ENCODE data around the gene SNX5.
A peak's percentile ranks its signal among the peaks of the same experiment; 100 is the strongest.

Gene SNX5

DNA sequence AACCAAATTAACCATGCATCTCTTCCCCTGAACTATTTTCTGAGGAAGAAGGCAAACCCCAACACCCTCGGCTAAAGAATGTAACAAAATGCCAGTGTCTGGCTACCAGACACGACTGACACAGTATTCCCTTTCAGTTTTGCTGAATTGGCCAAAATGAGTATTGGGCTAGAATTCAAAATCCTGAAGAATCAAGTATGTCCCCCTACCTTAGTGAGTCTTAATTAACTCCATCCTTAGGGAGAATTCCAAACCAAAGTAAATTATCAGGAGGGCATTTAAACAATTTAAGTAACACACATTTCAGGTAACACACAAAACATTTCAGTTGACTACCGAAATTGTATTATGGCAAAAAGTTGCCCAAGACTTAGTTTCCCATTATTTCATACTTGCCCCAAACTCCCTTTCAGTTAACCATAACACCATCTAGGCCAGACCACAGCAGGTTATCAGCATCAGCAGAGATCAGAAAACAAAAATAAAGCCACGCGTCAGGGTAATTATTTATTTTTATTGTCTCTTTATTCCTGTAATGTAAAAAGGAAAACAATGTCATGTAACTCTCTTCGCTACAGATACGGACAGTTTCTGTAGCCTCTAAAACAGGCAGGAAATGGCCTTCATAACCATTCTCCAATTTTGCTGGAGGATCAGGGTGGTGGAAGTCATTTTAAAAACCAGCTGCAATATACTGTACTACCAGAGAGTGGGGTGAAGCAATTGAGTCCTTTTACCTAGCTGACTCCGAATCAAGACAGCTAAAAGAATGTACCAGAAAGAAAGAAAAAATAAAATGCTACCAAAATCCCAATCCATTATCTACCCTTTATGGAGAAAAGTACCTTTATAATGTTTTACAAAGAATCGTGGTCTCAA, 1.9 kb downstream of the SNX5 start:
- DNase-seq (ENCODE audit: low read depth) = no peak

DNA sequence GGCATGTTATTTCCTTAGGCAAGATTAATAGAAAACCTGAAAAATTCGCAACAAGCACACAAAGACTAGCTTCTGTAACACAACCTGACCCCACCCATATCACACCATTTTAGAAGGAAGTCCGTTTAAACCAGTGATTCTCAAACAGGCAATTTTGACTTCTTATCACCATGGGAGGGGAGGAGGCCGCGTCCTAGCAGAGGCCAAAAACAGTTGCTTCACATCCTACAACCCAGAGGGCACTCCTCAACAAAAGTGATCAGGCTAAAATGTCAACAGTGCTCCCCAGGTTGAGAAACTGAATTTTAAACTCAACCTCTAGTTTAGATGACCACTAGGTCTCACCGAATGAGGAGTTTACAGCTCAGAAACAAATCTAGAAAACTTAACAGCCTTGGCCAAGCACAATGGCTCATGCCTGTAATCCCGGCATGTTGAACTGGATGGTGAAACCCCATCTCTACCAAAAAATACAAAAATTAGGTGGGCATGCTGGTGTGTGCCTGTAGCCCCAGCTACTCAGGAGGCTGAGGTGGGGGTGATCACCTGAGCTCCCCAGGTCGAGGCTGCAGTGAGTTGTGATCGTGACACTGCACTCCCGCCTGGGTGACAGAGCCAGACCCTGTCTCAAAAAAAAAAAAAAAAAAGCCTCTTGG, 3.4 kb downstream of the SNX5 start:
- TF ChIP-seq, protein P1, sequence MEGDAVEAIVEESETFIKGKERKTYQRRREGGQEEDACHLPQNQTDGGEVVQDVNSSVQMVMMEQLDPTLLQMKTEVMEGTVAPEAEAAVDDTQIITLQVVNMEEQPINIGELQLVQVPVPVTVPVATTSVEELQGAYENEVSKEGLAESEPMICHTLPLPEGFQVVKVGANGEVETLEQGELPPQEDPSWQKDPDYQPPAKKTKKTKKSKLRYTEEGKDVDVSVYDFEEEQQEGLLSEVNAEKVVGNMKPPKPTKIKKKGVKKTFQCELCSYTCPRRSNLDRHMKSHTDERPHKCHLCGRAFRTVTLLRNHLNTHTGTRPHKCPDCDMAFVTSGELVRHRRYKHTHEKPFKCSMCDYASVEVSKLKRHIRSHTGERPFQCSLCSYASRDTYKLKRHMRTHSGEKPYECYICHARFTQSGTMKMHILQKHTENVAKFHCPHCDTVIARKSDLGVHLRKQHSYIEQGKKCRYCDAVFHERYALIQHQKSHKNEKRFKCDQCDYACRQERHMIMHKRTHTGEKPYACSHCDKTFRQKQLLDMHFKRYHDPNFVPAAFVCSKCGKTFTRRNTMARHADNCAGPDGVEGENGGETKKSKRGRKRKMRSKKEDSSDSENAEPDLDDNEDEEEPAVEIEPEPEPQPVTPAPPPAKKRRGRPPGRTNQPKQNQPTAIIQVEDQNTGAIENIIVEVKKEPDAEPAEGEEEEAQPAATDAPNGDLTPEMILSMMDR (conservative IDR thresholded peaks at IDR 0.05; ENCODE audit: low read depth, low read length) = no peak
- no peak overlapping the region for H3K4me3 ChIP-seq (ENCODE audit: low read length)
- DNase-seq (ENCODE audit: low read depth) = no peak

More for the DNA sequence above, 1.9 kb downstream of the SNX5 start:
- TF ChIP-seq, protein P1 (conservative IDR thresholded peaks at IDR 0.05; ENCODE audit: low read depth, low read length) = peak; percentile 25
- H3K4me3 ChIP-seq (ENCODE audit: low read length) = peak overlapping the region; percentile 96

DNA sequence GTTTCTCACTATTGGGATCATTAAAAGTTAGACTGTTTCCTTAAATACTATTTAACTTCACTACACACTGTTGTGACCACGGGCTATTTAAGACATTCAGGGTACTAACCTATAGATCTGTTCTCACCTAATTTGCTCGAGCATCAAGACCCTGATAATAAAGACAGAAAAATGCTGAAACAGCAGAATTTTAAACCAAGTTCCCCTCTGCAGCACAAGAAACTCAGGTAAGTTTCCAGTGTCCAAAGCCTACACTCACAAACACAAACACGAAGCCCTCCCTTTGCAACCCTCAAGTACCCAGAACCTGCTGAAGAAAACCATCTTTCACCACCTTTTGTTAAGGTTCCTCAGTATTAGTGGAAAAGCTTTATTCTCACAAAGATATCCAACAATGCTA, 4.0 kb downstream of the SNX5 start:
- TF ChIP-seq, protein P1 (conservative IDR thresholded peaks at IDR 0.05; ENCODE audit: low read depth, low read length) = no peak
- no peak overlapping the region for H3K4me3 ChIP-seq (ENCODE audit: low read length)
- no peak for DNase-seq (ENCODE audit: low read depth)

DNA sequence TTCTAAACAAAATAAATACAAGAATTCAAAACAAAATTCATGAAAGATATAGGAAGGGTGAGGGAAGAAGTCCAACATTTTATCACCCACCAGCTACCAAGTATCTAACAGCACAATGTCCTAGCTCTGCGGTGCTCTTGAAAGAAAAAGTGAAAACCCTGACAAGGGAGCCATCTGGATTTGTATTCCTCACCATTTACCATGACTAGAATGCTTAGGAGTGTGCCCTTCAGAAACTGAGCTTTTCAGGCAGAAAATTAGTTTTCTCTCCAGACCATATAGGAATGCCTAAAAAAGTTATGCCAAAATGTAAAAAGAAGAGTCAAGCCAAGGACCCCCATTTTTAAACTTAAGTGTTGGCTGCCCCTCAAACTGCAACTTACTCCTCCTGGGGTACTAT, 4.5 kb downstream of the SNX5 start:
- TF ChIP-seq, protein P1 (conservative IDR thresholded peaks at IDR 0.05; ENCODE audit: low read depth, low read length) = no peak
- DNase-seq (ENCODE audit: low read depth) = no peak
- no peak overlapping the region for H3K4me3 ChIP-seq (ENCODE audit: low read length)

DNA sequence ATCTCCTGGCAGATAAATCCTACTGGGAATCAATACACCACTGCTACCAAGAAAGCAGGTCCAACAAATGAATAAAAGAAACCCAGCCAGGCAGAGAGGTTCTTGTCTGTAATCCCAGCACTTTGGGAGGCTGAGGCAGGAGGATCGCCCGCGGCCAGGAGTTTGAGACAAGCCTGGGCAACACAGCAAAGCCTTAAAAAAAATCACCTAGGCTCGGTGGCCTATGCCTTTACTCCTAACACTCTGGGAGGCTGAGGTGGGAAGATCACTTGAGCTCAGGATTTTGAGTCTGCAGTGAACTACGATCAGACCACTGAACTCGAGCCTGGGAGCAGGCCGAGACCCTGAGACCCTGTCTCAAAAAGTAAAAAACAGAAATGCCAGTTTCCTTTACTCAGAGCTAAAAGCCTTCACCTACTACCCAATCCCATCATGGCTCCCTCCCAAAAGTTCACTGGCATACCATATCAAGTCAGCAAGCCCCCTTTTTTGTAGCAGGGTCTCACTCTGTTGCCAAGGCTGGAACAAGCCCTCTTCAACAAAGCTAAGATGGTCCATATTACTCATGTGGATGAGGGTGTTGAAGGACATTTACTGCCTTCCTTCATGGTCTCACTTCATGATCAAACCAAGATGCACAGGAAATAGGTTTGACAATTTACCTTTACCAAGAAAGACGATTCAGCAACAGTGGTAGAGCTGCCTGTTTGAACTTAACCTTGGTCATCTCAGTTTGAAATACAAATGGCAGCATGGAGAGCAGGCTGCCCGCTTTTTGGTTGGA, 5.3 kb downstream of the SNX5 start:
- TF ChIP-seq, protein P1 (conservative IDR thresholded peaks at IDR 0.05; ENCODE audit: low read depth, low read length) = no peak
- no peak overlapping the region for H3K4me3 ChIP-seq (ENCODE audit: low read length)
- DNase-seq (ENCODE audit: low read depth) = no peak

DNA sequence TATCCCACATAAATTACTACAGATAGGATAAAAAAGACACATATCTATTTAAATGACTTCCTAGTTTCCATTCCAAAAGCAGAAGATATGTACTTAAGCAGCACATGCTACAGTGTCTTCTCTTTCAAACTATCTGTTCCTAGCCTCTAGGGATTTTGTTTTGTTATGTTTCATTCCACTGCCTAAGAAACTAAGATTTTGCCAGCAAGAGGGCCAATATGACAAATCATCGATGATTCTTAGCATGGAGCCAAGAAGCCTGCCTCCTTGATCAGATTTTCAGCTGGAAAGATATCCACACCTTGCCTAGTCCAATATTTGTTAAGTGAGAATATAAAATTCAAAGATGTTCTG, 7.0 kb downstream of the SNX5 start:
- TF ChIP-seq, protein P1 (conservative IDR thresholded peaks at IDR 0.05; ENCODE audit: low read depth, low read length) = no peak
- DNase-seq (ENCODE audit: low read depth) = no peak
- no peak overlapping the region for H3K4me3 ChIP-seq (ENCODE audit: low read length)
